Renal pelvis (tissue), 4 donors: Measurements from ENCODE around the gene LDLRAD2. TPM values are rescaled to one million over a fixed set of nuclear protein-coding genes. Genes with fewer than 3 reads are reported as not detected.
"Not testable (repeated sequence)": the region's sequence is repeated elsewhere in the genome, so short reads cannot be mapped to it uniquely, and the experiment has no call there.

Source experiments
- DNase-seq: peaks from one replicate; pipeline ENCODE4 v3.0.0-alpha.2; 2013
- polyA plus RNA-seq, 3 donors: library from polyadenylated mRNA; unstranded; fragments of 120-200 nt; gene quantifications; one replicate each; pipeline ENCODE4 v1.2.1, GENCODE V29; 2013; ENCODE audit not compliant: insufficient read length in 3 of 3

Gene LDLRAD2
- polyA plus RNA-seq, 3 donors = 3.7 to 5.8 (median 4.0) TPM

GRCh38 chr1:21782868-21783678, 29.0 kb upstream of the LDLRAD2 start, which contains the start of gene USP48:
TSS of gene USP48 (minus strand) at chr1:21783149. CDS start at chr1:21782957, 192 bp downstream.
- DNase-seq = peak; percentile 97

GRCh38 chr1:21783679-21784603, 28.1 kb upstream of the LDLRAD2 start:
- no peak for DNase-seq

DNA sequence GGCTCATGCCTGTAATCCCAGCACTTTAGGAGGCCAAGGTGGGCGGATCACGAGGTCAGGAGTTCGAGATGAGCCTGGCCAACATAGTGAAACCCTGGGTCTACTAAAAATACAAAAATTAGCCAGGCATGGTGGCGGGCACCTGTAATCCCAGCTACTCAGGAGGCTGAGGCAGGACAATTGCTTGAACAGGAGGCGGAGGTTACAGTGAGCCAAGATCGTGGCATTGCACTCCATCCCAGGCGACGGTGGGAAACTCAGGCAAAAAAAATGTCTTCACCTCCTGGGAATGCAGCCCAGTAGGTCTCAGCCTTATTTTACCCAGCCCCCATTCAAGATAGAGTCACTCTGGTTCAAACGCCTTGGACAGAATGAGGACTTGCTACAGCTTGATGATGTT, 26.3 kb upstream of the LDLRAD2 start:
- DNase-seq = not testable (repeated sequence)

- no peak for DNase-seq
These were observed 25.4 kb upstream of the LDLRAD2 start for GRCh38 chr1:21786640-21787039.

- DNase-seq = no peak
These were observed 19.0 kb upstream of the LDLRAD2 start for GRCh38 chr1:21793104-21793503.

GRCh38 chr1:21794656-21795055, 17.4 kb upstream of the LDLRAD2 start:
- DNase-seq = no peak

GRCh38 chr1:21795075-21795474, 17.0 kb upstream of the LDLRAD2 start:
- no peak for DNase-seq

DNA sequence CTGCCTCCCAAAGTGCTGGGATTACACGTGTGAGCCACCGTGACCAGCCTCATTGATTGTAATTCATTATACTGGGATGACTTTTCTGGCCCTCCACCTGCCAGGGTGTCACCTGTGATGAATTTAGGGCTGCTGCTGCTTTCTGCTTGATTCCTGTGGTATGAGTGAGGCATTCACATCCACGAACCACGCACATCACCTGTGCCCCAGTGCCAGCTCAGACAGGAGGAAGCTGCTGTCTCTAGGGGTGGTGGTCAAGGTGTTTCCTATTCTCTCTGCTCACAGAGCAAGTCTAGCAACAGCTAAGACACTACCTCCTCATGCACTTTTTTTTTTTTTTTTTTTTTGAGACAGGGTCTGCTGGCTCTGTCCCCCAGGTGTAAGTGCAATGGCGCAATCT, 12.3 kb upstream of the LDLRAD2 start:
- no peak for DNase-seq

DNA sequence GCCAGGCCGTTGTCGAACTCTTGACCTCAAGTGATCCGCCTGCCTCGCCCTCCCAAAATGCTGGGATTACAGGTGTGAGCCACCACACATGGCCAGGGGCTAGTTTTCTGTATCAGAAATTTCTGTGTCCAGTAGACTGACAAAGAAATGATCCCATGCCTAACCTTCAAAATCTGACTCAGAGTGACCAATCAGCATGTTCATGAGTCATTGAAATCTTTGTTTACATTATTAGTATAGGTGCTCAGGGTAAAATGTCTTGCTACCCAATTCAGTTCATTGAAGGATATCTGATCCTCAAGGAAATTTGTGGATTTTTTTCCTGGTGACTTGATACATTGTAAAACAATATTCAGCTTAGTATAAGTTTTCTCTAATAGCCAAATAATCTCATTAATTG, 11.0 kb upstream of the LDLRAD2 start:
- DNase-seq = no peak

DNA sequence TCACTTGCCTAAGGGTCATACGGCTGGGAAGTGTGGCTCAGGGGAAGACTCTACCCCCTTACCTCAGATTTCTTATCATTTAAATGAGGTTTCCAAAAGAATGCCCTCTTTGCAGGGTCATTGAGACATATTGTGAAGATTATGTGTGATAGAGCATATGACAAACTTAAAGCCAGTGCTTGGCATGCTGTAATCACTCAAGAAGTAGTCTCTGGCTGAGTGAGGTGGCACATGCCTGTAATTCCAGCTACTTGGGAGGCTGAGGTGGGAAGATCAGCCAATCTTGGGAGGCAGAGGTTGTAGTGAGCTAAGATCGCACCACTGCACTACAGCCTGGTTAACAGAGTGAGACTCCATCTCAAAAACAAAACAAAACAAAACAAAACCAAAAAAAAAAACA, 7.5 kb upstream of the LDLRAD2 start:
- DNase-seq = no peak

- DNase-seq = no peak
These were observed 1.5 kb downstream of the LDLRAD2 start for GRCh38 chr1:21813542-21813941.

- DNase-seq = peak; percentile 38
These were observed 2.3 kb downstream of the LDLRAD2 start for GRCh38 chr1:21814241-21814918.

DNA sequence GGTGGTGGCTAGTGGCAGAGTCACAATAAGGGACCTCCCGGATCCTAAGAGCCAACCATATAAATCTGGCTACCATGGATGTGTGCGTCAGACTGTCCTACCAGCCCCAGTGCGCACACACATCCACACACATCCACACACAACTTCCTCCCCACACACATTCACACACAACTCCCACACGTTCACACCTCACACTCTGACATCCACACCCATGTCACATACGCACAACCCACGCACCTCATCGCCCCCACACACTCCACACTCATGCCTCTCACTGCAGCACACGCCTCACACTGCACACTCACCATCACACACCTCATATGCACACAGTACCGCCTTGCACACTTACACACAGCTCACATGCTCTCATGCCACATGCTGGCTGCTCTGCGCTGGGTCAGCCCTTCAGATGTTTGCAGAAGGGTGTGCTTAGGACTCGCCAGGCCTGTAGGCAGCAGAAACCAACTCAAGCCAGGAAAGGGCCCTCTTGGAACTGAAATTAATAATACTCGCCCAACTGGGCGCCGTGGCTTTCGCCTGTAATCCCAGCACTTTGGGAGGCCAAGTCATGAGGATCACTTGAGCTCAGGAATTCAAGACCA, 3.0 kb downstream of the LDLRAD2 start:
- DNase-seq = no peak

GRCh38 chr1:21815724-21816321, 3.8 kb downstream of the LDLRAD2 start:
- DNase-seq = no peak

DNA sequence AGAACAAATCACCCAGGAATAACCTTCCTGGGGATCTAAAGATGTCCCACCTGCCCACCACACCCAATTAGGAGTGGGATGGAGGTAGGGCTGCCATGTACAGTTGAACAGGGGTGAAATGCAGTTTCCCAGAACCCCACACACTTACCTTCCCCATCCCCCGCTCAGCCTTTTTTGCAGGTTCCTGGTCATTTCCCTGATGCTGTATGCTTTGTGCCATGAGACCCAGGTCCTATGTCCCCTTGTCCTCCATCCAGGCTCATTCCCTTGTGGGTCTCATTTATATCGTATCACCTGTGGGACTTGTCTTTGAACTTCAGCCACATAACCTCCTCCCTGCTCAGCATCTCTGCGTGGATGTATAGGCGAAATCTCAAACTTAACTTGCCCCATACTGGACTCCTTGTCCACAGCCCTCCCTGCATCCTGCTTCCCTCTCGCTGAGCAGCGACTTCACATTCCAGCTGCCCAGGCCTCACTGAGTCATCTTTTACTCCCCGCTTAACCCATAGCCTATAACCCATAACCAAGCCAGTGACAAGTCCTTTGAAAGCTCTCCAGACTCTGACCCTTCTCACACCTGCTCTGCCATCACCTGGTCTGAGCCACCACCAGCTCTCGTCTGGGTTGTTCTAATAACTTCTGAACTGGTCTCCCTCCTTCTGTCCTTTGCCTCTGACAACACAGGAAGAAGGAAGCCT, 4.7 kb downstream of the LDLRAD2 start:
- no peak for DNase-seq

- no peak for DNase-seq
These were observed 6.6 kb downstream of the LDLRAD2 start for GRCh38 chr1:21818656-21819055.

- DNase-seq = no peak
These were observed 8.7 kb downstream of the LDLRAD2 start for GRCh38 chr1:21820597-21821232.

DNA sequence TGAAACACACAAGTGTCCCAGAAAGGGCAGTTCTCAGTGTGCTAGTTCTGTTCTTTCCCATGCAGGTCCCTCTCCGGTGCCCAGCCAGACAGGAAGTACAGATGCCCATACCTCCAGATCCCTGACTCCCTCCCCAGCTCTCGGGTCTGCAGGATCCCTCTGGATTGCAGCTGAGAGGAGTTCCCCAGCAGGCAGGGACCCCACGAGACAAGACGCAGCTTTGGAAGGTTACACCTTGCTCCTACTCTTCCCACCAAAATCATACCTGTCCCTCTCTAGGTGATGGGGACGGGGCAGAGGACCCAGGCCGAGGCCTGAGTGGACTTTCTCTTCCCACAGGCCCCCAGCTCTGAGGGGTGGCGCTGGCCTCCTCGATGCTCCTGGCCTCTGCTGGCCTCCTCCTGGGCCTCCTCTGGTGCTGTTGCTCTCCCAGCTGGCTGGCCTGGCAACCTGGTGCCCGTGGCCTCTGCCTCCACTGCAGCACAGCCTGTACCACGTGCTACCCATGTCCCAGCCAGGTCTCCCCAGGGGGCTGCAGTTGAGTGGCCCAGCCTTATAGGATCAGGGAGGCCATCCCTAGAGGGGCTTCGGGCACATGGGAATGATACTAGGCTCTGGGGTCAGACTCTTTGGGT, 9.4 kb downstream of the LDLRAD2 start:
- DNase-seq = no peak

- DNase-seq = no peak
These were observed 10.3 kb downstream of the LDLRAD2 start for GRCh38 chr1:21822349-21822748.
